ENCODE results near the gene TANC1.

Gene TANC1

DNA sequence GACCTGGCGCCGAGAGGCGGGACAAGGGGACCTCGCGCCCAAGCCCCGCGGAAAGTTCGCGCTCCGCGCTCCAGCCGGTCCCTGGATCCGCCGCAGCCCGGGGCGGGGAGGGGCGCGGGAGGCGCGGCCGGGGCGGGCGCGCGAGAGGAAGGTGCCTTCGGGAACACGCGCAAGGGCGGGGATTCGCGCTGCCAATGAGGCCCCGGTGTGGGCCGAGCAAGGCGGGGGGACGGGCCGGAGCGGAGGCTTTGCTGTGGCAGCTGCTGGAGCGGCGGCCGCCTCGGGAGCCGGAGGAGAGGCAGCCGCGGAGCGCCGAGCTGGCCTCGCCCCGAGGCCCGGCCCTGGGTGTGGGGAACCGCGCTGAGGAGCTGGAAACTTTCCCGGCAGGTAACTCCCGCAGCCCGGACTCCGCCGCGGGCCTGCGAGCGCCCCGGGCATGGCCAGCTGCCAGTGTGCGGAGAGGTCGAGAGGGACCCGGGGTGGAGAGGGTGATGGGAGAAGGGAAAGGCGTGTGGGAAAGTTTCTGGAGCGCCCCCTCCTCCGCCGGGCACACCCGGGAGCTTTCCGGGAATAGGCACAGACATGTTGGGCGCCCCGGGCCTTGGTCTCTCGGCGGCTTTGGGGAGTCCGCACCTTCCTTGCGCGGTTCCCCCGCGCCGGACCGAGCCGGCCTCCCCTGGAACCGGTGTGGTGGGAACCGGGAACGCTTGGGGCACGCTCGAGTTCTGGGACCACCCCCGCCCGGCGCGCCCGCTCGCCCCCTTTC is at the start of gene TANC1:
Gene TANC1 (plus strand): TSS at position 245 of the 766 bp plus-strand sequence. CDS start 97,271 bp downstream, outside the sequence.
- DNase-seq (ENCODE audit: low spot score), result peak; percentile 79
- FAIRE-seq, result no peak

DNA sequence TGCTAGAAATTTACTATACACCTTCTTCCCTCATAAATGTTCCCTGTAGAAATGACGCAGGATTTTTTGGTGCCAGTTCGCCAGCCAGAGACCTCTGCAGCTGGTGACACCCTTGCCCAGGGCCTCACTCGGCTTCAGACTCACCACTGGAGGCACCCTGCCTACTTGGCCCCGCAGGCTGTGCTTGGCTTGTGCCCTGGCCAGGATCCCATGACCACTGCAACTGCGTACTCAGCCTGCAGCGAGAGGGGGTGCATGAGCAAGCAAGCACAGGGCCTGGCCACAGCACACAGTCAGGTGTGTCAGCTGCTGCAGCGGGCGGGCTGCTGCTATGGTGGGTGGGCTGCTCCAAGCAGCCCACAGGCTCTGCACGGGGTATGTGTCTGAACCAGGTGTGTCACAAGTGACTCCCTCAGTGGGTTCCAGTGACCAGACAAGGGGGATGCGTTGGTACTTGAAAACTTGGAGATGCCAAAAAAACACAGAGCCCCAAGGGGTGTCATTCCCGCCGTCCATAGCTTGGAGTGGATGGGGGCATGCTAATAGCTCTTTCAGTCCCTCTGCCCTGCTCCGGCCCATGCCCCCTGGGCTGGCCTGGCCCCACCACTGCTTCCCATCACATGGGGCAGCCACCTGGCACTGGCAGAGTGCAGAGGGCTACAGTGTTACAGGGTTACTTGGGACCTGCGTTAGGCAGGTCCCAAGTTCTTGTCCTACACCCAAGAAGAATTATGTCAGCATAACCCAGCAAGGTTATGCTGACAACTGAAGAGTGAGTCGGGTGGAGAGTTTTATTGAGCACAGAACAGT is 46.6 kb upstream of the TANC1 start:
- FAIRE-seq (no peak), DNase-seq (ENCODE audit: low spot score) (no peak)

DNA sequence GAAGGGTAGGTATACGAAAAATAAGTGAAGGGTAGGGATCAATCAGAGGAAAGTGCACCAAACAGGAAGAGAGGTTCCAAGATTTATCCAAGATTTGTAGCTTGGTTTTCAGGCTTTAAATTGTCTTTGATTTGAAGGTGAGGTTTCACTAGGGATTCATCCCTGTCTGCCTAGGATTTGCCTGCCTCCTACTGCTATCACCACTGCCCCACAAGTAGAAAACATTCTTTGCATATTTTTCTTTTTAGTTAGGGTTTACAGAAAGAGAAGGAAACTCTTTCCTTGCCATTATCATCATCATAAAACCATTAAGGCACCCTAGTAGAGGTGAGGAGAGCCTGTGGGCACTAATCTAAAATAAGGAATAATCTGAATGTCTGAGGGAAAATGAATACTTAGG is 45.8 kb upstream of the TANC1 start:
- FAIRE-seq, result no peak

DNA sequence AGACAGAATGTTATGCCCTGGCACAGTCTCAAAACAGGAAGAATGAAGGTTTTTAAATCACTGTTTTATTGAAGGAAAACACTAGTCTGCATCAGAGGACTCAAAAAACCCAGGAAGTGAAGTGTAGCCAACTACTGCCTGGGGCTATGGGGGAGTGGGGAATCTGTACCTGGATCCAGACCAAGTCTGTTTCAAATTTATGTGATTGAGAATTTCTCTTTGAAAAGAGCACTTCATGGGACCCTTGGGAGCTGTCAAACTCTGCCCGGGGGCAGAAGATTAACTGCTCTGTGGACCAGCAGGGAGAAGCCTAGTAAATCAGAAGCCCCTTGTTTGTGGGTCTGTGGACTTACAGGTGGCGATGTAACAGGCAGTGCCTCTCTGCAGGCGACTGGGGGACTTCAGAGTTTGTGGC is 45.3 kb upstream of the TANC1 start:
- no peak for DNase-seq (ENCODE audit: low spot score)

More for the DNA sequence above, 45.8 kb upstream of the TANC1 start:
- no peak for DNase-seq (ENCODE audit: low spot score)

DNA sequence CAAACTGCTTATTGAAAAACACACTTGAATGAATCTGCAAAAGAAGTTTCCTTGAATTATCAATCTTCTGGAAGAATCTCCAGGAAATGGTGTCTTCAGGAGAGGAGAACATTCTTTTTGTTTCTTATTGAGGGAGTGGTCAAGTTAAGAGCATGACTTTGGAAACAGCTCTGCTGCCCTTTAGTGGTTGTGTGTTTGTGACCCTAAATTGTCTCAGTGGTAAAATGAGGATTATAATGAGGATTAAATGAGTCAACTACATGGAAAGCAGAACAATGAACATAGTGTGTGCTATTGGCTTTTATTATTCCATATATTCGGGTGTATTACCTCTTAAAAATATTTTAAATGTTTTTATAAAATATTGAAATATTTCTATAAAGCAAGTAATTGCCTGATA is 44.8 kb upstream of the TANC1 start:
- DNase-seq (ENCODE audit: low spot score), result no peak
- FAIRE-seq, result no peak

More for the DNA sequence above, 45.3 kb upstream of the TANC1 start:
- FAIRE-seq, result no peak

DNA sequence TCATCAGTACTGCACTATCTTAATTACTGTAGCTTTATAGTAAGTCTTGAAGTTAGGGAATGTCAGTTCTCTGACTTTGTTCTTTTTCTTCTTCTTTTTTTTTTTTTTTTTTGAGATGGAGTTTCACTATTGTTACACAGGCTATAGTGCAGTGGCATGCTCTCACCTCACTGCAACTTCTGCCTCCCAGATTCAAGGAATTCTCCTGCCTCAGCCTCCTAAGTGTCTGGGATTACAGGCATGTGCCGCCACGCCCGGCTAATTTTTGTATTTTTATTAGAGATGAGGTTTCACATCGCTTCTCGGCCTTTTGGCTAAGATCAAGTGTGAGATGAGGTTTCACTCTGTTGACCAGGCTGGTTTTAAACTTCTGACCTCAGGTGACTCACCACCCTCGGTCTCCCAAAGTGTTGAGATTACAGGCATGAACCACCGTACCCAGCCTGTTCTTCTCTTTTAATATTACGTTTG is 41.9 kb upstream of the TANC1 start:
- DNase-seq (ENCODE audit: low spot score) (peak; percentile 81), FAIRE-seq (peak; percentile 99)

DNA sequence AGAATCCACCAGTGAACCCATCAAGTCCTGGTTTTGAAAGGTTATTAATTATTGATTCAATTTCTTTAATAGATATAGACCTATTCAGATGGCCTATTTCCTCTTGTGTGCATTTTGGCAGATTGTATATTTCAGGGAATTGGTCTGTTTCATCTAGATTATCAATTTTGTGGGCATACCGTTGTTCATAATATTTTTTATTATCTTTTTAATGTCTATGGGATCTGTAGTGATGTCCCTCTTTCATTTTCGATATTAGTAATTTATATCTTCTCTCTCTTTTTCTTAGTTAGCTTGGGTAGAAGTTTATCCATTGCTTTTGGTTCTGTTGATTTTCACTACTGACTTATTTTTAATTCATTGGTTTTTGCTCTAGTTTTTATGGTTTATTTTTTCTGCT is 39.9 kb upstream of the TANC1 start:
- FAIRE-seq (peak; percentile 18), DNase-seq (ENCODE audit: low spot score) (no peak)

DNA sequence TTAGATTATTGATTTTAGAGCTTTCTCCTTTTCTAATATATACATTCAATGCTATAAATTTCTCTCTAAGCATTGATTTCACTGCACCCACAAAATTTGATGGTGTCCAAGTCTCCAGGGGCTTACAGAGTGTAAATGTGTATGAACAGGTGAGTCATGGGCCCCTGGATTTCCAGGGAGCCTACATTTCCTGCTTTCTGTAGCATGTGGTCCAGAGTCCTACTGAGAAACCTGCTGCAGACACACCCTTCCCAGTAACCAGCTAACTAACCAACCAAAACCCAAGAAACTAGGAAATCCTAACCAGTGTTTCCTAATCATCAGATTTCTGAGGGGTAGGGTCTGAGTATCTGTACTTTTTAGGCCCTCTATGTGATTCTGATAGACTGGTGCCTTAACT is 39.5 kb upstream of the TANC1 start:
- DNase-seq (ENCODE audit: low spot score) (no peak), FAIRE-seq (no peak)

DNA sequence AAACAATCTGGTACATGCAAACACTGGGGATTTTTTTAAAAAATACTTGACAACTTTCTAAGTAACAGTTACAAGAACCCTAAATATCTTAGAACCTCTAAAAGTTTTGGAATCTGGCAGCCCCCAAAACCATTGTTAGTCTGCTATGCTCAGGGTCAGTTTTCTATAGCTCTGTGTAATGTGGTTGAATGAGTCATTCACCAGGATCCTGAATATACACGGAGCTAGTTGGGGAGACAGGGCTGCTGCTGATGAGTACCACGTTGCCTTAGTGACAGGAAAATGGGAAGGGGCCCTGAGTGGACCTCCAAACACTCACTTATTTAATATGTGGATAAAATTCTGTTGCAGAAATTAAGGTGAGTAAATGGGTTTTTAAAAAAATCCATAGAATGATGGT is 36.9 kb upstream of the TANC1 start:
- DNase-seq (ENCODE audit: low spot score) (peak; percentile 67), FAIRE-seq (peak; percentile 83)

DNA sequence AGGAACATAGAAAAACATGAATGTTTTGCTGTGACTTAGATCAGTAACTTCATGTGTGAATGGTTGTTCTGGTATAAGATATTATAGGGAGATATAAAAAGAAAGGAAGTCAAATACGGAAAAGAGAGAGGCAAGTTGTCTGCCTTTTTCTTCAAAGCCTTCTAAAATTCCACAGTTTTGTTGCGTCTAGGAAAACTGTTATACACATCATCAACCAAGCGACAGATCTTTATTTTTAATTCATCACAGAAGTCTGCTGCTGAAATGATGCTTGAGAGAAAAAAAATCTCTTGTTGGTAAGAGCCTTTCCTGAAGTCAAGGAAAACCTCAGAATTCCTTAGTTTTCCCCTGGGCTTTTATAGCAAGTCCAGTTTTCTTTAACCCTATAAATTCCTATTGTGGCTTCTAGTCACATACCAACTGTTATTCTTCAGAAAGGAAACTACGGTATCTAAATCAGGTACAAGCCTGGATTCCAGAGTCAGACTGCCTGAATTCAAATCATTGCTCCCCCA is 36.3 kb upstream of the TANC1 start:
- no peak for DNase-seq (ENCODE audit: low spot score)
- no peak for FAIRE-seq

DNA sequence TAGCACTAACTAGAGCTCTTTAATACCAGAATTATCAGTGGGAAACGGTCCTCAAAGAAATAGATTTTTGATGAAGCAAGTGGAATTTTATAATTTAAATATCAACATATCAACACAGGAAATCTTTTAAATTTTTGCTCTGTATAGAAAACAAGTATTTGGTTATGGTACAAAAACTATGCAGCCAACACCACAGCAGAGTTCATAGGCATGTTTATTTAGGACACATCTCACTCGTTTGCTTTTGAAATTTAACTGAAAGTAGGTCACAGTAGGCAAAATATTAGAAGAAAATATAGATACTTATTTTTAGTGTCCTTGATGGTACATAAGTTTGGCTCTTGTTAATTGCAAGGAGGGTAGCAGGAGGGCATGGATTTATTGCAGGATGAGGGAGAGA is 34.3 kb upstream of the TANC1 start:
- FAIRE-seq (no peak), DNase-seq (ENCODE audit: low spot score) (no peak)

DNA sequence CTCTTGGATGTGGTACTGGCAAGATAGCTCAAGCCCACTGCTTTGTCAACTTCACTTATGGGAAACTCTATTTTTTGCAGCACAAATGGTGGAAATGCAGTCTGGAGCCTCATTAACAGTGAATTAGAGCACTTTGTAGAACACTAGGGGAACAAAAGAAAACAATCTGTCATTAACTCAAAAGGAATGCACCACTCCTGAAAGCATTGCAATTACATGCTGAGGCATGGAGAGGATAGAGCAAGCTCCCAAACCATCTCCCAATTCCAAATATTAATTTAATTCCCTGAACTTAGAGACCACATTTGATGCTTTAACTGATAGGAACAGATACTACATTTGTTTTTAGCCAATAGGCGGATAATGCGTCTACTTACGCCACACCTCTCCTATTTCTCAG is 32.8 kb upstream of the TANC1 start:
- FAIRE-seq (no peak), DNase-seq (ENCODE audit: low spot score) (no peak)

DNA sequence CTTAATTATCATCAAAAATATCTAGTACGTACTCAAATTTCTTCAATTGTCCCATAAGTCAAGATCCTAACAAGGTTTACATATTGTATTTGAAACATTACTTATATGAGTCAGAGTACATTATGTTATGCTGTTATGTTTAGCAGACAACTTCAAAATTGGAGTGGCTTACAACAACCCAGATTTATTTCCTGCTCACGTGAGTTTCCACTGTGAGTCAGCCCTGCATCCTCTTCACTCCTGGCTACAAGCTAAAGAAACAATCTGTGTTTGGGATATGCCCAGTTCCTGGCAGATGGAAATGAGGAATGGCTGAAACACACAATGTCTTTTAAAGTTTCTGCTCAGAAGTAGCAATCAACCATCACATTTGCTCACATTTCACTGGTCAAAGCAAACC is 31.5 kb upstream of the TANC1 start:
- DNase-seq (ENCODE audit: low spot score), result peak; percentile 8
- no peak for FAIRE-seq

DNA sequence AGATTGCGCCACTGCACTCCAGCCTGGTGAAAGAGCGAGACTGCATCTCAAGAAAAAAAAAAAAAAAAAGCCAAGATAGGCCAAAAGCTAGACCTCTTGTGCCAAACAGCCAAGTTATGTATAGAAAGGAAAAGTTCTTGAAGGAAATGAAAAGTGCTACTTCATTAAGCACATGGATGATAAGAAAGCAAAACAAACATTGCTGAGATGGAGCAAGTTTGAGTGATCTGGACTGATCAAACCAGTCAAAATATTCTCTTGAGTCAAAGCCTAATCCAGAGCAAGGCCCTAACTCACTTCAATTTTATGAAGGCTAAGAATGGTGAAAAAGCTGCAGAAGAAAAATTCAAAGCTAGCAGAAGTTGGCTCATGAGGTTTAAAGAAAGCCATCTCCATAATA is 28.1 kb upstream of the TANC1 start:
- no peak for DNase-seq (ENCODE audit: low spot score)
- FAIRE-seq, result no peak

DNA sequence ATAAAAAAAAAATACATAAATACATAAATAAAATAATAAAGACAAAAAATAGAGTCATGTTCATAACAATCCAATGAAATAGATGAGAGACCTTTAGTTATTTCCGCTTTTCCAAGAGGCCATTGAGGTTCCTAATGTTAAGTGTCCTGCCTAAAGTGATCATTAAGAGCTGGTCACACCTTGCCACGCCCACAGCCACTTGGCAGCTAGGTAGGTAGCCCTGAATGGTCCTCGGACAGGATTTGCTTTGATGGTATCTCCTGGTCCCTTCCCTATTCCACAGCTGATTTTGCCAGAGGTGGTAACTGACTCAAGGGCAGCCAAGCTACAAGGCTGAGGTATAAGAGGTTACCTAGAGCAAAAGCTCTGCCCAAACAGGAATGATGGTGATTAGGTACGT is 24.5 kb upstream of the TANC1 start:
- FAIRE-seq (no peak), DNase-seq (ENCODE audit: low spot score) (no peak)

DNA sequence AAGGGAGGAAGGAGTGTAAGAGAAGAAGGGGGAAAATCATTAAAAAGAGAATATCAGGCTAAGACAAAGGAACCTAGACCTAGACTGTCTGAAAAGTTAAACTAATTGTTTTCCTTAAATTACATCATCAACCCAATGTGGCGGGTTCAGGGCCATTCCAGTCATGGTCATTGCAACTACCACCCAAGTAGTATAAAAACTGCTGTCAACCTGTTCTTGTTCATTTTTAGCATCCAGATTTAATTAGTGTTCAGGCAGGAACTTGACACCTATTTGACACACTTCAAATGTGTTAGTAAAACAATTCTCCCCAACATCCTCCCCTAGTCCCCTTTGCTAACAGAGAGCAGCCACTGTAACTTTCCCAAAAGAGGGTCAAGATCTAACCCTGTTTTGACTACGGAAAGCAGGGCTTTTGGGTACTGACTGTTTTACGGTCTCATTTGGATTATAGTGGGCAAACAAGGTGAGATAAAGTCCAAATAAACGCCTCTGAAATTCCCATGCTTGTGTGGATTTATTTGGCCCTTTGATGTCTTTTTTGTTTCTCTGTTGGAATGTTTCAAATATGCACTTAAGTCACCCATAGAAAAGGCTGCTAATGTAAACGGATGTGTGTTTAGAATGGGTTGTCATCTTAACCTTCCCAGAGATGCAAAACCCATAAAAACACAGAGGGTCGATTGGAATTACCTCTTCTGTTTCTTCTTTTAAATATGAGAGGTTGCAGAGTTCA is 19.3 kb upstream of the TANC1 start:
- DNase-seq (ENCODE audit: low spot score), result no peak
- FAIRE-seq, result no peak

DNA sequence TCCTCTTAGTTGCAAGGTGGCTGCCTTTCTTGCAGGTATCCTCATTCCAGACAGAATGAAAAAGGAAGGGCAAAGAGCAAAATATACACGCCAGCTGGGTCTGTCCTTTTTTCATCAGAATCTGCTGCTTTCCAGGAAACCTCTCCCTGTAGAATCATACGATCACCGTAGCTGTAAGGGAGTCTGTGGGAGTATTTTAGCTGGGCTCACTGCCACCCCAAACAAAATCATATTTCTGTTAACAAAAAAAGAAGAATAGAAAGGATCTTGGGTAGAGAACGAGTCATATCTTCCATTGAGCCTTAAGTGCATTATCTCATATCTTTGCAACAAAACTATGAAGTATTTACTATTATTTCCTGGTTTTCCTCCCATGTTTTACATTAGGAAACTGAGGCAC is 15.0 kb upstream of the TANC1 start:
- no peak for FAIRE-seq
- no peak for DNase-seq (ENCODE audit: low spot score)

DNA sequence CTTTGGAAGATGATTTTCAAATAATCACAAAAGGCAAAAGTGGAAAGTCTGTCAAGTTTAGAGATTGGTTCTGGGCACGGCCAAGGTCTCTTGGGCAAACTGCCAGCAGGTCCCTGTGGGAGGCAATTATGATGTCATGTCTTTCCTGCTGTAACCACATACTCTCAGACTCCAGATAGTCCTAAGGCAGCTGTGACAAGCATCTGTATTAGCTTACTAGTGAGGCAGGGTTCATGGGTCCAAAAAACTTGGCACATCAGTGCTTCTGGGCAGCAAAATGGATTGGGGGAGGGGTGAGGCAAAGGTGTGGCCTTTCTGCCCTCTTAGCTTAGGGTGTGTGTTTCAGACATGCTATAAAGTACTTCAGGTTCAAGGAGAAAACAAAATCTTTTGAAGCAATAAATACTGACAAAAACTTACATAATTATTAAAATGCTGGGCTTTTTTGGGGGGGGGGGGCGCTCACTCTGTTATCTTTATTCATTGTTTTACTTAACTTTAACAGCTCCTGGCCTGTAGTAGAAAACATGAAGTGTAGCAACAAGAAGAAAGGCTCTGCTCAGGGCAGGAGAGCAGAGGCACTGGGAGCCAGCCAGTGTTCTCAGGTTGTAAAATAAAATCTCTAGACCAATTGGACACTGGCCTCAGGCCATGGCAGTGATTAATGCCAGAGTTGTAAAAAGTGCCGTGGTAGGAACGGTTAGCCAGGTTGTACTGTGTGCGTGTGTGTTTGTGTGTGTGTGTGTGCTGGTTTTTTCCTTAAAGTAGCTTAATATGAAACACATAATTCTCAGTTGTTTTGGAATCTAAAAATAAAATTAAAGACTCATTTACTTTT is 14.3 kb upstream of the TANC1 start:
- DNase-seq (ENCODE audit: low spot score) (peak; percentile 91), FAIRE-seq (peak; percentile 82)

DNA sequence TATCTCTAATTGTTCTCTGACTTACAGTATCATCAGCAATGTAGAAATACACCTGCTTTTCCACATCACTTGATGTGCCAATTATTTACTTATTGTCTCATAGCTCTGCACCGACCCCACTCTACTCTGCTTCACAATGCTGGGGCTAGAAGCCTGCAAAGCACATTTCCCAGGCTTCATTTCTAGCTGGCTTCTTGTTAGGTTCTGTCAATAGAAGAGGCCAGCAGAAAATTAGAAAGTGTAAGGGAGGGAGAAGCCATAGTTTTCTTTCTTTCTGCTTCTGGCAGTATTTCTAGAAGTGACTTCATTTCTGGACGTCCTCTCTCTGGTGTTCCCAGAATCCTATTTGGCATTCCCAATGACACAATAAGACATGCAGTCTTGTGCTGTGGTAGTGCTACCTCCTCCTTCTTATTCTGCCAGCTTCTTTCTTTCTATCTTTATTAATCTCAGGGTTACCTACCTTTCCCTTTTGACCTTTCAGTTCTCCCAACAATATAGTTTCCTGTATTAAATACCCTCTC is 12.5 kb upstream of the TANC1 start:
- DNase-seq (ENCODE audit: low spot score), result no peak
- no peak for FAIRE-seq

DNA sequence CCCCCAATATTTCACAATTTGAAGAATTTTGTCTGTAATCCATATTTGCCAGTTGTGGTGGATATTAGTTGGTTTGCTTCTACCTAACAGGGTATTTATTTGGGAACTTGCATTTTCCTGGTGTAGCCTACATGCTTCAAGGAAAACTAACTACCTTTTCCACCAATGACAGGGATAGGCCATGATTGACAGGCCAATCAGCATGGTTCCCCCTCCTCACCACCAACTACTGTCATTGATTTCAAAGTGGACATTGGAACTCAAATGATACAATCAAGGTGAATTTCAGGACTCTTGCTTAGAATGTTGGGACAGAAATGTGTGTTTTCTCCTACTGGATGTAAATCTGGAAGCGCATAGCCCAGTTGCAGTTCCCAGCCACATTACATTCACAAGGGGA is 10.1 kb upstream of the TANC1 start:
- DNase-seq (ENCODE audit: low spot score) (no peak), FAIRE-seq (no peak)

DNA sequence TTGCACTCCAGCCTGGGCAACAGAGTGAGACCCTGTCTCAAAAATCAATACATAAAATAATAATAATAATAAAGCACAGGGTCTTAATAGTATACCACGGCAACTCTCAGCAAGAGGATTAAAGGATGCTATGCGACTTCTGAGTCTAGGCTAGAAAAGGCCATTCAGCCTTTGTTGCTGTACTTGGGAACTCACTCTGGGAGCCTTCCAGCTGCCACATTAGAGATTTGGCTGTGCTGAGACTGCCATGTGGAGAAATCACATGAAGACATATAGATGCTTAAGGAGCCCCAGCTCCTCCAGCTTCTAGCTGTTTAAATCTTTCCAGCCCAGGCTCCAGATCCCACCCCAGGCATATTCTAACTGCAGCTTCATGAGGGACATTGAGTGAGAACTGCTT is 8.2 kb upstream of the TANC1 start:
- no peak for FAIRE-seq
- no peak for DNase-seq (ENCODE audit: low spot score)
